ENCODE data around the gene RNLS.
"Not testable (repeated sequence)": the region's sequence is repeated elsewhere in the genome, so short reads cannot be mapped to it uniquely, and the experiment has no call there.

Gene RNLS

GRCh38 chr10:88521791-88522190 lies 61.3 kb downstream of the RNLS start:
- no peak for DNase-seq

DNA sequence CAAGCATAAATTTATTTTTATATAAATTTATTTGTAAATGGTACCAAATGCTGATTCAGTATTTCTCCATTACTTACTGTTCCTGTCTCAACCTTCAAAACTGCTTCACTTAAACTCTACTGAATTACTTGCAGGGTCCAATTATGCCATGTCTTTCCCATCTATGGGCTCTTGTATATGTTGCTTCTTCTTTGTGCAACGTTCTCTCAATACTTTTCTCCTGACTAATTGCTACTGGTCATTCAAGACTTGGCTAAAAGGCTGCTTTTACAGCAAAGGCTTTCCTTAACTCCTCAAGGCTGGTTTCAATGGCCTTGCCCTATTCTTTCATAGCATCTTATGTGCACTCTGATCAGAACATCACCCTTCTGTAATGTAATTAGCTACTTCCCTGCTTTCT lies 67.9 kb downstream of the RNLS start:
- no peak for DNase-seq

GRCh38 chr10:88512599-88512998 lies 70.5 kb downstream of the RNLS start:
- no peak for DNase-seq

- no peak for DNase-seq
These were observed 74.3 kb downstream of the RNLS start for GRCh38 chr10:88508796-88509195.

GRCh38 chr10:88507826-88508453 lies 75.2 kb downstream of the RNLS start:
- DNase-seq, result no peak

GRCh38 chr10:88507404-88507803 lies 75.7 kb downstream of the RNLS start:
- no peak for DNase-seq

- no peak for DNase-seq
These were observed 77.4 kb downstream of the RNLS start for GRCh38 chr10:88505680-88506215.

DNA sequence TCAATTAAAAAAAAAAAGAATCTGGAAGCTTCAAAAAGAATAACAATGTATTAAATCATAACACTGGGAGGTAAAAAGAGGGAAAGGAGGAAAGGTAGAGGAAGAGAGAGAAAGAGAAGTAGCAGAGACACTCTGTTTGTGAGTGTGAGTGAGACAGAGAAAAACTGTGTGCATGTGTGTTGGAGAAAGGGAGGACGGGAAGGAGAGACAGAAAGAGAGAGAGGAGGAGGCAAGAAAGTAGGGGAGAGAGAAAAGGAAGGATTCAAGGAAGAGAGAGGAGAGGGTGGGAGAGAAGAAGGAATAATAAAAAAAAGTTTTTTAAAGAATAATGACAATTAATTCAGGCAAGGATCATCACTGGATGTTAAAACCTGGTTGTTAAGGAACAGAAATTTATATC lies 77.9 kb downstream of the RNLS start:
- DNase-seq, result no peak

- DNase-seq, result no peak
These were observed 82.5 kb downstream of the RNLS start for GRCh38 chr10:88500656-88501055.

DNA sequence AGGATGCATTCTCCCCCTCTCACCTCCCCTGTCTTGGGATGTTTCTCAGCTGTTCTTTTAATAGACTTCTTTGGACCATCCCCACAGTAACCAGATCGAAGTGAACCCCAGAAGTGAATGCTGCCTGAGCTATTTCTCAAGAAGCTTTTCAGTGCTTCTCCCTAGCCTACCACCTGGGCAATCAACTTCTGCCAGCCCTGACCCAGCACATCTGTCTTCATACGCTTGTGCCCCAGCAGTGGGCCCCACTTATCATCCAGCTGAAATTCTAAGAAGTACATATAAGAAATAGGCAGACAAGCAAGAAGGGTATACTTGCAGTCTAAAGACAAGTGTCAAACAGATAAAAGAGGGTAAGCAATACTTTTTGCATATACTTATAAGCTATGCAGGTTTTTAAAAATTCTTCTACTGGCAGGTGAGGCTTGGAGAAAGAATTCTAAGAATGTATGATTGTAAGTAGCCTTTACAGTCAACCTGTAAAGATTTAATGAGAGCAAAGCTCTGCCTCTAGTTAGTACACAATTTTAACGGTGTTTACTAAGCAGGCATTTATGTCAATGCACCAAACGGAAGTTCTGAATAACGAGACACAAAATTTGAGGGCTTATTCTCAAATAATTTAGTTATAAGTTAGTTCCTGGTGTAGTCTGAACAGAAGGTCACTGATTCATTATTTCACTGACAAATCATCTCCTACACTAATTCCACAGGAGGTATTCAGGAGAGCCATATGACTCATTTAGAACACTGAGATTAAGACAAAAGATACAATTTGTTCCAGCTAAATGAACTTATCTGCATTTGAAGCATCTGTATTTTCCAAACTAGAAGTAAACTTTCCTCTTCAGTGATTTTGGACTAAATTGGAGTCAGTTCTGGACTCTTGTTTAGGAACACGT lies 83.3 kb downstream of the RNLS start:
- peak; percentile 52 for DNase-seq

DNA sequence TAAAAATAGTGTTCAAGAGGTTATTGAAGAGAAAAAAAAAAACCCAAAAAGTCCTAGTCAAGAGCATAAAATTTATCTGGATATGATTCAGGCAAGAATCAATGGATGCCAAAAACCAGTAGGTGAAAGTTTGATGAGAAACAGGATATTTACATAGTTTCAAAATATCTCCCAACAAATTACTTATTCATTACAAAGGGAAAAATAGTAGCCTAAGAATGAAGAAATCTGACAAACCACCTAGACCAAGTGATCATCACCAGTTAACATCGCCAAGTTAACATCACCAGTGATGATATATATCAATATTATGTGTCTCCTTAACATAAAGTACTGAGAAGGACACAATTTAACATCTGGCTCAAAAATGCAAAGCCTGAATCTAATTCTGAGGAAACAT lies 85.2 kb downstream of the RNLS start:
- no peak for DNase-seq

GRCh38 chr10:88494537-88494936 lies 88.6 kb downstream of the RNLS start:
- no peak for DNase-seq

- DNase-seq, result peak; percentile 16
These were observed 89.2 kb downstream of the RNLS start for GRCh38 chr10:88493691-88494483.

DNA sequence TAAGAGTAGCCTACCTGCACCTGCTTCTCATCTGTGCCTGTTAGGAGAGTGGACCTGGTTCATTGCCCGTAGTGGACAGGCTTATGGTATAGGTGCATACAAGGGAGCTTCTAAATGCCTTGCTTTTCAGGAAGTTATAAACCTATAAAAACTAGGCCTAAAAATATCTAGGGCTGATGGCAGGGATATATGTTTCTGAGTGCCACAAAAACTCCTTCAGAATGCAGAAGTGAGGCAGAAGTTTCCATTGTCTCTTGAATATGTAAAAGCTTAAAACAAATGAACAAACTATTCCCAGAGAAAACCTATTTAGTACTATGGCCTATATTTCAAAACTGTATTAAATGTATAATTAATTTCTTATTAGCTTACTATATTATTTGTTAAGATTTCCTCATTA lies 91.8 kb downstream of the RNLS start:
- DNase-seq, result no peak

DNA sequence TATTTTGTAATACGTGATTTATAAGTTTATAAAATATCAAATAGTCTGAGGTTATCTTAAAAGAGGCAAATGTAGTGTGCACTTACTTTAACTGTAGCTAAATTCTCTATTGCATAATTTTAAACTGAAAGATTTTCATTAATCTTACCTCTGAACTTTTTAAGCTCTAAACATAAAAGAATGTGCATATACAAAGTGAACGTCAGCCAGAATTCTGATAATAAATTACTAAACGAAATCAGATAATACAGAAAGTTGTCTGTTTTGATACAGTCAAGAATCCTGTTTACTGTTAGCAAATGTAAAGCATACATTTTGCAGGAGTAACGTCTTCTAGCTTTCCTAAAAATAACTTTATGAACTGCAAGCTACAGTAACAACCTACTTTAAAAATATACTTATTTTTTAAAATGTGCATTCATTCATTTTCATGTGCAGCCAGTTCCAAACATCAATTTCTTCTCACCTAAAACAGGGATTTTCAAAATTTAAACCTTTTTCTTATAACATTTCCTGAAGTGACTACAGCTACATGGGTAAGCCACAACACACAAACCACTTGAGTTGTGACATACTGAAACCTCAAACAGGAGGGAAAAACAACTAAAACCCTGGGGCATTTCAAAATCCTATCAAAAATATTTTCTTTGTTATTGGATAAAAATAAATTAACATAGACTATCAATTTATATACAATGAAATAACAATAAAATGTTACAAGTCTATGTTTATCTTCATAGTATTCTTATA lies 92.7 kb downstream of the RNLS start:
- no peak for DNase-seq

GRCh38 chr10:88489107-88489506 lies 94.0 kb downstream of the RNLS start:
- no peak for DNase-seq

- not testable (repeated sequence) for DNase-seq
These were observed 96.3 kb downstream of the RNLS start for GRCh38 chr10:88486816-88487215.

DNA sequence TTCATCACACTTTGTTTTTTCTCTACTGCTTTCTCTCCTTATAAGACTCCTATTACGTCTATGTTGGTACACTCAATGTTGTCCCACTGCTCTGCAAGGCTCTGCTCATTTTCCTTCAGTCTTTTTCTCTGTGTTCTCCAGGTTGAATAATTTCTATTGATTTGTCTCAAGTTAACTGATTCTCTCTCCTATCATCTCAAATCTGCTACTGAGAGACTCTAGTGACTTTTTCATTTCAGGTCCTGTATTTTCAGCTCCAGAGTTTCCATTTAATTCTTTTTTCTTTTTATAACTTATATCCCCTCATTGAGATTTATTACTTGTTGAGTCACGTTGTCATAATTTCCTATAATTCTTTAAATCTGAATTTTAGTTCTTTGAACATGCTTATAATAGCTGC lies 100.9 kb downstream of the RNLS start:
- no peak for DNase-seq

DNA sequence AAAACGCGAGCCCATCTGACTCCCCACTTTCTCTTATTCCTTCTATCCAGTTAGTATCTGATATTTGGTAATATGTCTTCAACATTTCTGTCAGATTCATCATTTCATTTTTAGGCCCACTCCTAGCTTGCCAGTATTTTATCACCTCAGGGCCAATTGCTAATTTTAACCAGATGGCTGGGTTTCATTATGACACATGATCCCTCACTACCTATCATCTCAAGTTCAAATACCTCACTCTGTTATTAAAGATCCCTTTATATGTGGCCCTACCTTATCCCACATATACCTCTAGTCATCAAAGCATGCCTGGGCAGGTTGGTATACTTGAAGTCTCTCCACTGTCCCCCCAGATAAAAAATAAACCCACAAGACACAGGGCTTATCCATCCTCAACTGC lies 104.9 kb downstream of the RNLS start:
- no peak for DNase-seq

GRCh38 chr10:88477343-88478085 lies 105.6 kb downstream of the RNLS start:
- no peak for DNase-seq

GRCh38 chr10:88474884-88475844 lies 108.0 kb downstream of the RNLS start:
- DNase-seq, result no peak
